Measurements from ENCODE around the gene GRIP1. TPM values are rescaled to one million over a fixed set of nuclear protein-coding genes. Genes with fewer than 3 reads are reported as not detected.

The GRIP1 gene
- total RNA-seq, 1 experiment from 2014 or later = 22.5 TPM

DNA sequence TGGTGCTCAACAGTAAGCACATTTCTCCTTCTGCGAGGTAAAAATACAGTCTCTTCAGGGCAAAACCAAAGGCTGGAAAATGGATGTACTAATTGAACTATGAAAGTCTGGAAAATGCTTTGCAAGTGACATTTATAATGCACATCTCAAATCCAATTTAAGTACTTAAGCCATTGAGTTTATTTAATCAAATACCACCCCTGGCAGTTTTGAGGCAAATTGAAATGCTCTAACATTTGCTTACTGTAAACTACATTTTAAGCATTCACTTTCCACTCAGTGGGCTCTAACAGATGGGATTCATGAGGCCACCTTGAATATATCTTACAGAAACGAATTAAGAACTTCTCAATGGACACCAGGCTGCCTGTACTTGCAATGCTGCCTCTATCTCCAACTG, 306.9 kb downstream of the GRIP1 start:
- H3K27ac Mint-ChIP-seq = no peak overlapping the region
- H3K4me1 Mint-ChIP-seq = peaks cover 4% of the 10 kb centered on the region
- H3K9me3 Mint-ChIP-seq = no peaks in the 10 kb centered on the region
- no peak for DNase-seq (ENCODE audit: low spot score)
- H3K4me3 Mint-ChIP-seq = no peak overlapping the region
- ATAC-seq = no peak
- ChIA-PET CTCF (no interaction called here), POLR2A (no interaction called here)
- TF ChIP-seq, protein P1, sequence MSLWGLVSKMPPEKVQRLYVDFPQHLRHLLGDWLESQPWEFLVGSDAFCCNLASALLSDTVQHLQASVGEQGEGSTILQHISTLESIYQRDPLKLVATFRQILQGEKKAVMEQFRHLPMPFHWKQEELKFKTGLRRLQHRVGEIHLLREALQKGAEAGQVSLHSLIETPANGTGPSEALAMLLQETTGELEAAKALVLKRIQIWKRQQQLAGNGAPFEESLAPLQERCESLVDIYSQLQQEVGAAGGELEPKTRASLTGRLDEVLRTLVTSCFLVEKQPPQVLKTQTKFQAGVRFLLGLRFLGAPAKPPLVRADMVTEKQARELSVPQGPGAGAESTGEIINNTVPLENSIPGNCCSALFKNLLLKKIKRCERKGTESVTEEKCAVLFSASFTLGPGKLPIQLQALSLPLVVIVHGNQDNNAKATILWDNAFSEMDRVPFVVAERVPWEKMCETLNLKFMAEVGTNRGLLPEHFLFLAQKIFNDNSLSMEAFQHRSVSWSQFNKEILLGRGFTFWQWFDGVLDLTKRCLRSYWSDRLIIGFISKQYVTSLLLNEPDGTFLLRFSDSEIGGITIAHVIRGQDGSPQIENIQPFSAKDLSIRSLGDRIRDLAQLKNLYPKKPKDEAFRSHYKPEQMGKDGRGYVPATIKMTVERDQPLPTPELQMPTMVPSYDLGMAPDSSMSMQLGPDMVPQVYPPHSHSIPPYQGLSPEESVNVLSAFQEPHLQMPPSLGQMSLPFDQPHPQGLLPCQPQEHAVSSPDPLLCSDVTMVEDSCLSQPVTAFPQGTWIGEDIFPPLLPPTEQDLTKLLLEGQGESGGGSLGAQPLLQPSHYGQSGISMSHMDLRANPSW (CRISPR knock-in tag; conservative IDR thresholded peaks at IDR 0.05; ENCODE audit: low read depth) = no peak
- no peak for TF ChIP-seq TEAD1 (CRISPR knock-in tag; IDR thresholded peaks at IDR 0.05)
- no peak for TF ChIP-seq CBFB (CRISPR knock-in tag; IDR thresholded peaks at IDR 0.05; ENCODE audit: low read depth)
- TF ChIP-seq NFYB (CRISPR knock-in tag; conservative IDR thresholded peaks at IDR 0.05; ENCODE audit: low read depth) = no peak
- no peak for TF ChIP-seq NR1H2 (CRISPR knock-in tag; IDR thresholded peaks at IDR 0.05)
- TF ChIP-seq FOXJ3 (CRISPR knock-in tag; IDR thresholded peaks at IDR 0.05; ENCODE audit: borderline replicate concordance) = no peak
- TF ChIP-seq ZNF121 (CRISPR knock-in tag; IDR thresholded peaks at IDR 0.05) = no peak
- no peak for TF ChIP-seq GABPB1 (CRISPR knock-in tag; IDR thresholded peaks at IDR 0.05)
- TF ChIP-seq, protein P2, sequence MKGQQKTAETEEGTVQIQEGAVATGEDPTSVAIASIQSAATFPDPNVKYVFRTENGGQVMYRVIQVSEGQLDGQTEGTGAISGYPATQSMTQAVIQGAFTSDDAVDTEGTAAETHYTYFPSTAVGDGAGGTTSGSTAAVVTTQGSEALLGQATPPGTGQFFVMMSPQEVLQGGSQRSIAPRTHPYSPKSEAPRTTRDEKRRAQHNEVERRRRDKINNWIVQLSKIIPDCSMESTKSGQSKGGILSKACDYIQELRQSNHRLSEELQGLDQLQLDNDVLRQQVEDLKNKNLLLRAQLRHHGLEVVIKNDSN (CRISPR knock-in tag; IDR thresholded peaks at IDR 0.05) = no peak
- no peaks in the 10 kb centered on the region for H3K36me3 Mint-ChIP-seq
- no peaks in the 10 kb centered on the region for H3K27me3 Mint-ChIP-seq (ENCODE audit: low read depth)

DNA sequence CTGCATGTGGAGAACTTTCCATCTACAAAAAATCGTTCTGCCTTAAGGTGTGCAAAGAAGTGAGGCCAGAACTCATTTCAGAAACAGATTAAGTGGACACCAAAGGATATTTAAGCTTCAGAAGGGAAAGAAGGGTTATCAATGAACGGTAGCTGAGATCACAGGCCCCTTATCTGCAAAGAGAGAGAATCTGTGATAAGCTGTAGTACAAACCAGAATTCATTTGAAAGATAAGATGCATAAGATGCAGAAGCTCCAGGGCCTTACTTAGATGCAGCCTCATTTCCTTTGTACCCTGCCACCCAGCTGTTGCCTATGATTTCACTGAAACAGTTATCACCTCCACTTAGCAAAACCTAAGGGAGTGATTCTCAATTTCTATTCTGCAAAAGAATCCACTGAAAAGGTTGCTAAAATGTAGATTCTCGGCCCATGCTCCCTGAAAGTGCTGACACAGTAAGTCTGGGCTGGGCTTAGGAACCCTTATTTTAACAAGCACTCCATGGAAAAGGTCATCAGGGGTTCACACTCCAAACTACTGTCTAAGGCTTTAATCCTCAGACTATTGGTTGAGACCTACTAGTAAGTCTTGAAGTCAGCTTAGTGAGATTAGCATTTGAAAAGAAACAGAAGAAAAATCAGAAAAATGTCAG, 311.7 kb downstream of the GRIP1 start:
- H3K9me3 Mint-ChIP-seq = no peaks in the 10 kb centered on the region
- ChIA-PET CTCF (no interaction called here), POLR2A (no interaction called here)
- DNase-seq (ENCODE audit: low spot score) (no peak), ATAC-seq (no peak)
- H3K4me3 Mint-ChIP-seq = no peak overlapping the region
- no peaks in the 10 kb centered on the region for H3K36me3 Mint-ChIP-seq
- 0 out of 2 replicates have a peak, but pooled peaks cover 3% of the 10 kb centered on the region for H3K4me1 Mint-ChIP-seq
- H3K27me3 Mint-ChIP-seq (ENCODE audit: low read depth) = no peaks in the 10 kb centered on the region
- no peak overlapping the region for H3K27ac Mint-ChIP-seq
- TF ChIP-seq, protein P3, sequence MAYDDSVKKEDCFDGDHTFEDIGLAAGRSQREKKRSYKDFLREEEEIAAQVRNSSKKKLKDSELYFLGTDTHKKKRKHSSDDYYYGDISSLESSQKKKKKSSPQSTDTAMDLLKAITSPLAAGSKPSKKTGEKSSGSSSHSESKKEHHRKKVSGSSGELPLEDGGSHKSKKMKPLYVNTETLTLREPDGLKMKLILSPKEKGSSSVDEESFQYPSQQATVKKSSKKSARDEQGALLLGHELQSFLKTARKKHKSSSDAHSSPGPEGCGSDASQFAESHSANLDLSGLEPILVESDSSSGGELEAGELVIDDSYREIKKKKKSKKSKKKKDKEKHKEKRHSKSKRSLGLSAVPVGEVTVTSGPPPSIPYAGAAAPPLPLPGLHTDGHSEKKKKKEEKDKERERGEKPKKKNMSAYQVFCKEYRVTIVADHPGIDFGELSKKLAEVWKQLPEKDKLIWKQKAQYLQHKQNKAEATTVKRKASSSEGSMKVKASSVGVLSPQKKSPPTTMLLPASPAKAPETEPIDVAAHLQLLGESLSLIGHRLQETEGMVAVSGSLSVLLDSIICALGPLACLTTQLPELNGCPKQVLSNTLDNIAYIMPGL (CRISPR knock-in tag; IDR thresholded peaks at IDR 0.05) = no peak
- TF ChIP-seq, protein P4, sequence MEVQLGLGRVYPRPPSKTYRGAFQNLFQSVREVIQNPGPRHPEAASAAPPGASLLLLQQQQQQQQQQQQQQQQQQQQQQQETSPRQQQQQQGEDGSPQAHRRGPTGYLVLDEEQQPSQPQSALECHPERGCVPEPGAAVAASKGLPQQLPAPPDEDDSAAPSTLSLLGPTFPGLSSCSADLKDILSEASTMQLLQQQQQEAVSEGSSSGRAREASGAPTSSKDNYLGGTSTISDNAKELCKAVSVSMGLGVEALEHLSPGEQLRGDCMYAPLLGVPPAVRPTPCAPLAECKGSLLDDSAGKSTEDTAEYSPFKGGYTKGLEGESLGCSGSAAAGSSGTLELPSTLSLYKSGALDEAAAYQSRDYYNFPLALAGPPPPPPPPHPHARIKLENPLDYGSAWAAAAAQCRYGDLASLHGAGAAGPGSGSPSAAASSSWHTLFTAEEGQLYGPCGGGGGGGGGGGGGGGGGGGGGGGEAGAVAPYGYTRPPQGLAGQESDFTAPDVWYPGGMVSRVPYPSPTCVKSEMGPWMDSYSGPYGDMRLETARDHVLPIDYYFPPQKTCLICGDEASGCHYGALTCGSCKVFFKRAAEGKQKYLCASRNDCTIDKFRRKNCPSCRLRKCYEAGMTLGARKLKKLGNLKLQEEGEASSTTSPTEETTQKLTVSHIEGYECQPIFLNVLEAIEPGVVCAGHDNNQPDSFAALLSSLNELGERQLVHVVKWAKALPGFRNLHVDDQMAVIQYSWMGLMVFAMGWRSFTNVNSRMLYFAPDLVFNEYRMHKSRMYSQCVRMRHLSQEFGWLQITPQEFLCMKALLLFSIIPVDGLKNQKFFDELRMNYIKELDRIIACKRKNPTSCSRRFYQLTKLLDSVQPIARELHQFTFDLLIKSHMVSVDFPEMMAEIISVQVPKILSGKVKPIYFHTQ (CRISPR knock-in tag; IDR thresholded peaks at IDR 0.05) = no peak
- TF ChIP-seq JAZF1 (CRISPR knock-in tag; IDR thresholded peaks at IDR 0.05) (no peak), NR2C2 (CRISPR knock-in tag; IDR thresholded peaks at IDR 0.05) (no peak), TEAD4 (CRISPR knock-in tag; IDR thresholded peaks at IDR 0.05) (no peak), RORB (CRISPR knock-in tag; IDR thresholded peaks at IDR 0.05) (no peak), CBFB (CRISPR knock-in tag; IDR thresholded peaks at IDR 0.05; ENCODE audit: low read depth) (no peak), PRRX2 (CRISPR knock-in tag; IDR thresholded peaks at IDR 0.05) (no peak), ESRRA (CRISPR knock-in tag; IDR thresholded peaks at IDR 0.05; ENCODE audit: borderline replicate concordance) (no peak), GRHL2 (CRISPR knock-in tag; IDR thresholded peaks at IDR 0.05; ENCODE audit: insufficient replicate concordance, severe bottlenecking) (no peak), TCF7 (CRISPR knock-in tag; IDR thresholded peaks at IDR 0.05; ENCODE audit: low read depth) (no peak)
- TF ChIP-seq, protein P5, sequence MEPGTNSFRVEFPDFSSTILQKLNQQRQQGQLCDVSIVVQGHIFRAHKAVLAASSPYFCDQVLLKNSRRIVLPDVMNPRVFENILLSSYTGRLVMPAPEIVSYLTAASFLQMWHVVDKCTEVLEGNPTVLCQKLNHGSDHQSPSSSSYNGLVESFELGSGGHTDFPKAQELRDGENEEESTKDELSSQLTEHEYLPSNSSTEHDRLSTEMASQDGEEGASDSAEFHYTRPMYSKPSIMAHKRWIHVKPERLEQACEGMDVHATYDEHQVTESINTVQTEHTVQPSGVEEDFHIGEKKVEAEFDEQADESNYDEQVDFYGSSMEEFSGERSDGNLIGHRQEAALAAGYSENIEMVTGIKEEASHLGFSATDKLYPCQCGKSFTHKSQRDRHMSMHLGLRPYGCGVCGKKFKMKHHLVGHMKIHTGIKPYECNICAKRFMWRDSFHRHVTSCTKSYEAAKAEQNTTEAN (CRISPR knock-in tag; IDR thresholded peaks at IDR 0.05) = no peak
- TF ChIP-seq, protein P6, sequence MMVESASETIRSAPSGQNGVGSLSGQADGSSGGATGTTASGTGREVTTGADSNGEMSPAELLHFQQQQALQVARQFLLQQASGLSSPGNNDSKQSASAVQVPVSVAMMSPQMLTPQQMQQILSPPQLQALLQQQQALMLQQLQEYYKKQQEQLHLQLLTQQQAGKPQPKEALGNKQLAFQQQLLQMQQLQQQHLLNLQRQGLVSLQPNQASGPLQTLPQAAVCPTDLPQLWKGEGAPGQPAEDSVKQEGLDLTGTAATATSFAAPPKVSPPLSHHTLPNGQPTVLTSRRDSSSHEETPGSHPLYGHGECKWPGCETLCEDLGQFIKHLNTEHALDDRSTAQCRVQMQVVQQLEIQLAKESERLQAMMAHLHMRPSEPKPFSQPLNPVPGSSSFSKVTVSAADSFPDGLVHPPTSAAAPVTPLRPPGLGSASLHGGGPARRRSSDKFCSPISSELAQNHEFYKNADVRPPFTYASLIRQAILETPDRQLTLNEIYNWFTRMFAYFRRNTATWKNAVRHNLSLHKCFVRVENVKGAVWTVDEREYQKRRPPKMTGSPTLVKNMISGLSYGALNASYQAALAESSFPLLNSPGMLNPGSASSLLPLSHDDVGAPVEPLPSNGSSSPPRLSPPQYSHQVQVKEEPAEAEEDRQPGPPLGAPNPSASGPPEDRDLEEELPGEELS (CRISPR knock-in tag; IDR thresholded peaks at IDR 0.05) = no peak
- TF ChIP-seq, protein P7, sequence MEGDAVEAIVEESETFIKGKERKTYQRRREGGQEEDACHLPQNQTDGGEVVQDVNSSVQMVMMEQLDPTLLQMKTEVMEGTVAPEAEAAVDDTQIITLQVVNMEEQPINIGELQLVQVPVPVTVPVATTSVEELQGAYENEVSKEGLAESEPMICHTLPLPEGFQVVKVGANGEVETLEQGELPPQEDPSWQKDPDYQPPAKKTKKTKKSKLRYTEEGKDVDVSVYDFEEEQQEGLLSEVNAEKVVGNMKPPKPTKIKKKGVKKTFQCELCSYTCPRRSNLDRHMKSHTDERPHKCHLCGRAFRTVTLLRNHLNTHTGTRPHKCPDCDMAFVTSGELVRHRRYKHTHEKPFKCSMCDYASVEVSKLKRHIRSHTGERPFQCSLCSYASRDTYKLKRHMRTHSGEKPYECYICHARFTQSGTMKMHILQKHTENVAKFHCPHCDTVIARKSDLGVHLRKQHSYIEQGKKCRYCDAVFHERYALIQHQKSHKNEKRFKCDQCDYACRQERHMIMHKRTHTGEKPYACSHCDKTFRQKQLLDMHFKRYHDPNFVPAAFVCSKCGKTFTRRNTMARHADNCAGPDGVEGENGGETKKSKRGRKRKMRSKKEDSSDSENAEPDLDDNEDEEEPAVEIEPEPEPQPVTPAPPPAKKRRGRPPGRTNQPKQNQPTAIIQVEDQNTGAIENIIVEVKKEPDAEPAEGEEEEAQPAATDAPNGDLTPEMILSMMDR (IDR thresholded peaks at IDR 0.05) = no peak

All from WTC11 (cell line).